ENCODE results near the gene SAMD1. TPM values are rescaled to one million over a fixed set of nuclear protein-coding genes. Genes with fewer than 3 reads are reported as not detected.
A peak's percentile ranks its signal among the peaks of the same experiment; 100 is the strongest.

Gene SAMD1
- total and polyA plus RNA-seq, 9 of the 15 experiments (the other 6 are each of a cell fraction or from before 2014, with no cell fraction given): 2.9 to 96.0 (median 43.5) TPM

- TF ChIP-seq ZNF609 (CRISPR knock-in tag; IDR thresholded peaks at IDR 0.05; ENCODE audit: borderline replicate concordance) (no peak), POLR2A (conservative IDR thresholded peaks at IDR 0.05) (peak; percentile 67; the same call in 1 of the 2 replicates), NEUROD1 (IDR thresholded peaks at IDR 0.05; ENCODE audit: borderline replicate concordance, low read depth, low read length, partially characterized antibody) (peak; percentile 19), ZEB2 (IDR thresholded peaks at IDR 0.05) (no peak), PHB2 (IDR thresholded peaks at IDR 0.05; ENCODE audit: low read depth) (no peak), ZBTB1 (CRISPR knock-in tag; IDR thresholded peaks at IDR 0.05; ENCODE audit: borderline replicate concordance, low read depth) (peak; percentile 89), MED1 (CRISPR knock-in tag; IDR thresholded peaks at IDR 0.05; ENCODE audit: borderline replicate concordance) (no peak), ZNF398 (CRISPR knock-in tag; IDR thresholded peaks at IDR 0.05) (no peak), SIN3B (IDR thresholded peaks at IDR 0.05; ENCODE audit: low read depth) (peak; percentile 64), BRF1 (IDR thresholded peaks at IDR 0.05; ENCODE audit: borderline replicate concordance, extremely low read depth, insufficient read length) (no peak), ARNT (IDR thresholded peaks at IDR 0.05) (peak in 1 of 2 experiments; percentile 72; a peak in 1 of 4 replicates), ZNF395 (CRISPR knock-in tag; IDR thresholded peaks at IDR 0.05) (peak; percentile 13; the same call in 1 of the 2 replicates), BCLAF1 (IDR thresholded peaks at IDR 0.05; ENCODE audit: borderline replicate concordance in 1 of 2, control insufficient read depth in 1 of 2, low read depth in 2 of 2, low read length in 1 of 2) (no peak), ZNF717 (CRISPR knock-in tag; IDR thresholded peaks at IDR 0.05) (no peak), STAT5A (IDR thresholded peaks at IDR 0.05; ENCODE audit: borderline replicate concordance, low read length) (no peak; the same call in 1 of the 2 replicates), KLF16 (IDR thresholded peaks at IDR 0.05) (no peak)
These were observed 696 bp upstream of the SAMD1 start (continued) for GRCh38 chr19:14091081-14091812.
